ENCODE results near the gene UGT1A3.

- TF ChIP-seq CTCF (optimal IDR thresholded peaks at IDR 0.05 in 1 of 3, IDR thresholded peaks at IDR 0.05 in 1 of 3, conservative IDR thresholded peaks at IDR 0.05 in 1 of 3; ENCODE audit: extremely low read depth in 1 of 3, insufficient read depth in 2 of 3, low read length in 3 of 3), result no peak
- no peak for TF ChIP-seq EZH2 (IDR thresholded peaks at IDR 0.05; ENCODE audit: low read length)
Measured at GRCh38 chr2:233803292-233803911, 74.6 kb downstream of the UGT1A3 start.
